ENCODE data around the gene NEK1. TPM values are rescaled to one million over a fixed set of nuclear protein-coding genes. Genes with fewer than 3 reads are reported as not detected.
"Not testable (repeated sequence)": the region's sequence is repeated elsewhere in the genome, so short reads cannot be mapped to it uniquely, and the experiment has no call there.

The NEK1 gene
- total and polyA plus RNA-seq, 12 donors, result 3.6 to 18.6 (median 15.0) TPM

GRCh38 chr4:169436734-169437133 lies 175.6 kb downstream of the NEK1 start:
- TF ChIP-seq, protein P1, sequence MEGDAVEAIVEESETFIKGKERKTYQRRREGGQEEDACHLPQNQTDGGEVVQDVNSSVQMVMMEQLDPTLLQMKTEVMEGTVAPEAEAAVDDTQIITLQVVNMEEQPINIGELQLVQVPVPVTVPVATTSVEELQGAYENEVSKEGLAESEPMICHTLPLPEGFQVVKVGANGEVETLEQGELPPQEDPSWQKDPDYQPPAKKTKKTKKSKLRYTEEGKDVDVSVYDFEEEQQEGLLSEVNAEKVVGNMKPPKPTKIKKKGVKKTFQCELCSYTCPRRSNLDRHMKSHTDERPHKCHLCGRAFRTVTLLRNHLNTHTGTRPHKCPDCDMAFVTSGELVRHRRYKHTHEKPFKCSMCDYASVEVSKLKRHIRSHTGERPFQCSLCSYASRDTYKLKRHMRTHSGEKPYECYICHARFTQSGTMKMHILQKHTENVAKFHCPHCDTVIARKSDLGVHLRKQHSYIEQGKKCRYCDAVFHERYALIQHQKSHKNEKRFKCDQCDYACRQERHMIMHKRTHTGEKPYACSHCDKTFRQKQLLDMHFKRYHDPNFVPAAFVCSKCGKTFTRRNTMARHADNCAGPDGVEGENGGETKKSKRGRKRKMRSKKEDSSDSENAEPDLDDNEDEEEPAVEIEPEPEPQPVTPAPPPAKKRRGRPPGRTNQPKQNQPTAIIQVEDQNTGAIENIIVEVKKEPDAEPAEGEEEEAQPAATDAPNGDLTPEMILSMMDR (IDR thresholded peaks at IDR 0.05), result no peak
- no peak overlapping the region for H3K4me3 ChIP-seq
- H3K27me3 ChIP-seq, result no peaks in the 10 kb centered on the region
- DNase-seq (no peak), ATAC-seq (no peak)
- H3K36me3 ChIP-seq, result peaks cover 0 to 15% (median 0%) of the 10 kb centered on the region in 9 donors
- H3K4me1 ChIP-seq, result peaks cover 0 to 40% (median 12%) of the 10 kb centered on the region in 9 donors
- intact Hi-C loops (cut with DNase I), result no loop called here
- no peaks in the 10 kb centered on the region for H3K9me3 ChIP-seq
- no peak overlapping the region for H3K27ac ChIP-seq

- H3K4me1 ChIP-seq, result no peaks in the 10 kb centered on the region
- WGBS, 2 donors, result 61 to 62% methylated on average over 3 of the region's 3 CpGs
- DNase-seq, result no peak
Measured at GRCh38 chr4:169428376-169428775, 184.0 kb downstream of the NEK1 start.

DNA sequence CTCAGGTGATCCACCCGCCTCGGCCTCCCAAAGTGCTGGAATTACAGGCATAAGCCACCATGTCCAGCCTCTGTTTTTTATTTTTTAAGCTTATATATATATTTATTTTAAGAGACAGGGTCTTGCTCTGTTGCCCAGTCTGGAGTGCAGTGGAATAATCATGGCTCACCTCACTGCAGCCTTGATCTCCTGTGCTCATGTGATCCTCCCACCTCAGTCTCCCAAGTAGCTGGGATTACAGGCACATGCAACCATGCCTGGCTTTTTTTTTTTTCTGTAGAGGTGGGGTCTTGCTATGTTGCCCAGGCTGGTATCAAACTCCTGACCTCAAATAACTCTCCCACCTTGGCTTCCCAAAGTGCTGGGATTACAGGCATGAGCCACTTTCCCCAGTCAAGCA lies 184.7 kb downstream of the NEK1 start:
- H3K4me3 ChIP-seq; intact Hi-C loops (cut with DNase I); H3K9me3 ChIP-seq; DNase-seq; H3K27me3 ChIP-seq; H3K4me1 ChIP-seq; H3K27ac ChIP-seq; ATAC-seq: not testable (repeated sequence)
- WGBS, 2 donors, result 98 to 100% methylated on average over 2 of the region's 2 CpGs
- peaks cover 0 to 41% (median 7%) of the 10 kb centered on the region in 9 donors for H3K36me3 ChIP-seq

More at GRCh38 chr4:169428376-169428775, 184.0 kb downstream of the NEK1 start:
- no peak for ATAC-seq
- Histone ChIP-seq H3K4me3 (no peak overlapping the region), H3K27me3 (no peaks in the 10 kb centered on the region), H3K36me3 (peaks cover 0 to 43% (median 7%) of the 10 kb centered on the region in 9 donors), H3K27ac (no peak overlapping the region), H3K9me3 (no peaks in the 10 kb centered on the region)
- intact Hi-C loops (cut with DNase I), result no loop called here
- TF ChIP-seq, protein P1 (IDR thresholded peaks at IDR 0.05), result no peak

DNA sequence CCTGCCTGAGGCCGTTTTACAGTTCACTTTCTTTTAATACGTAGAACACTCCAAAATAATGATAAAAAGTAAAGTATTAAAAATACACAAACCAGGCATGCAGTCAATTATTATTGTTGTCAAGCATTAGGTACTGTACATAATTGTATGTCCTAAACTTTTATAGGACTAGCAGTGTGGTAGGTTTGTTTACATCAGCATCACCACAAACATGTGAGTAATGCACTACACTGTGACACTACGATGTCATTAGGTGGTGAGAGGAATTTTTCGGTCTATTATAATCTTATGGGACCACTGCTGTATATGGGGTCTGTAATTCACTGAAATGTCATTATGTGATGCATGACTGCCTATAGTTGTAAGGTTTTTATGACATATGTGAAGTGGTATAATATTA lies 192.1 kb downstream of the NEK1 start:
- peaks cover 0 to 11% (median 0%) of the 10 kb centered on the region in 9 donors for H3K4me1 ChIP-seq
- H3K4me3 ChIP-seq, result no peak overlapping the region
- 95 to 97% methylated on average over 4 of the region's 4 CpGs for WGBS, 2 donors
- ATAC-seq (no peak), DNase-seq (no peak)
- intact Hi-C loops (cut with DNase I), result no loop called here
- no peak overlapping the region for H3K27ac ChIP-seq
- no peaks in the 10 kb centered on the region for H3K27me3 ChIP-seq
- TF ChIP-seq, protein P1 (IDR thresholded peaks at IDR 0.05), result no peak
- H3K36me3 ChIP-seq, result peaks cover 0 to 44% (median 14%) of the 10 kb centered on the region in 9 donors
- H3K9me3 ChIP-seq, result no peaks in the 10 kb centered on the region

DNA sequence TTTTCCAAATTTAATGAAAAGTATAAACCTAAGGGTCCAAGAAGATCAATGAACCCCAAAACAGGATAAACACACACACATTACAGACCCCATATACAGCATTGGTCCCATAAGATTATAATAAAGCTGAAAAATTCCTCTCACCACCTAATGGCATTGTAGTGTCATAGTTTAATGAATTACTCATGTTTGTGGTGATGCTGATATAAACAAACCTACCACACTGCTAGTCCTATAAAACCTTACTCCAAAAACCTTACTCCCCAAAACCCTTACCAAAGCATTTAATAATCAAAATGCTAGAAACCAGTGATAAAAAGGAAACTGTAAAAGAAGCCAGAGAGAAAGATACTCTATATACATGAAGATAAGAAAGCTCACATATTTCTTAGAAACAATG lies 193.5 kb downstream of the NEK1 start:
- Histone ChIP-seq H3K4me1 (peaks cover 0 to 11% (median 0%) of the 10 kb centered on the region in 9 donors), H3K27me3 (no peaks in the 10 kb centered on the region), H3K27ac (no peak overlapping the region), H3K4me3 (no peak overlapping the region), H3K36me3 (peaks cover 0 to 29% (median 2%) of the 10 kb centered on the region in 9 donors), H3K9me3 (no peaks in the 10 kb centered on the region)
- intact Hi-C loops (cut with DNase I), result no loop called here
- TF ChIP-seq, protein P1 (IDR thresholded peaks at IDR 0.05), result no peak
- no peak for ATAC-seq
- DNase-seq, result no peak
